ENCODE data around the gene FARS2. TPM values are rescaled to one million over a fixed set of nuclear protein-coding genes. Genes with fewer than 3 reads are reported as not detected.

The FARS2 gene
- total and polyA plus RNA-seq, 2 donors (not counting 3 experiments of a cell fraction or from before 2014, with no cell fraction given): 20.2 to 20.5 TPM

GRCh38 chr6:5295623-5296022, 34.3 kb downstream of the FARS2 start:
- no TSS peak for BruUV-seq (replicated peaks)
- CTCF ChIA-PET: interaction anchor here (0.7 to 2.4 kb wide), 4 partner anchors 8 to 152 kb away, joined by 3 to 9 read pairs (median 4); no protein-coding TSS in a partner anchor
- no peaks in the 10 kb centered on the region for H3K79me2 ChIP-seq (ENCODE audit: control insufficient read depth, insufficient read depth, low read length)

More at GRCh38 chr6:5295623-5296022, 34.3 kb downstream of the FARS2 start:
- Histone ChIP-seq H3K36me3 (ENCODE audit: control insufficient read depth in 2 of 2, extremely low read depth in 1 of 2, insufficient read depth in 2 of 2, low read length in 2 of 2) (no peaks in the 10 kb centered on the region), H3K9me3 (replicated peaks; ENCODE audit: control insufficient read depth, insufficient read depth, low read length) (no peaks in the 10 kb centered on the region), H2AFZ (ENCODE audit: low read depth, low read length) (no peak overlapping the region), H3K27ac (ENCODE audit: insufficient read depth, low read depth, low read length) (no peak overlapping the region), H3K9ac (replicated peaks; ENCODE audit: extremely low read depth, insufficient read depth, low read length) (no peak overlapping the region), H4K20me1 (replicated peaks; ENCODE audit: control insufficient read depth, extremely low read depth, insufficient read depth, low read length) (no peaks in the 10 kb centered on the region), H3K4me2 (ENCODE audit: insufficient read depth, low read length) (no peak overlapping the region), H3K4me3 (replicated peaks in 1 of 3; ENCODE audit: insufficient read depth in 1 of 3, low read depth in 1 of 3, low read length in 3 of 3) (no peak overlapping the region), H3K4me1 (ENCODE audit: control insufficient read depth, extremely low read depth, insufficient read depth, low read length) (no peaks in the 10 kb centered on the region), H3K27me3 (ENCODE audit: control insufficient read depth in 2 of 2, insufficient read depth in 2 of 2, low read length in 2 of 2) (no peaks in the 10 kb centered on the region), H3K9me1 (replicated peaks; ENCODE audit: control insufficient read depth, extremely low read depth, insufficient read depth, low read length) (no peaks in the 10 kb centered on the region)
- intact Hi-C loops (cut with micrococcal nuclease) (no loop called here), dilution Hi-C loops (cut with MboI; ENCODE audit: extremely low pct_ligation_motif_present, low sequenced_read_pairs) (no loop called here)
- POLR2A ChIA-PET: no interaction called here
- TF ChIP-seq MAX (IDR thresholded peaks at IDR 0.05; ENCODE audit: insufficient read depth, insufficient read length) (no peak), JUN (IDR thresholded peaks at IDR 0.05; ENCODE audit: borderline replicate concordance, insufficient read depth, insufficient read length, low read depth) (no peak), CTCF (IDR thresholded peaks at IDR 0.05; ENCODE audit: extremely low read depth in 1 of 2, insufficient read depth in 1 of 2, low read depth in 1 of 2, low read length in 2 of 2) (no peak), POLR2AphosphoS5 (IDR thresholded peaks at IDR 0.05; ENCODE audit: insufficient read depth, low read depth, low read length) (no peak), FOS (IDR thresholded peaks at IDR 0.05; ENCODE audit: borderline replicate concordance, insufficient read depth, low read length) (no peak)
- FAIRE-seq (no peak), DNase-seq (ENCODE audit: low read depth, low spot score) (peak; percentile 27)
